GM12801 (cell line): ENCODE results near the gene INCA1.

Experiments
- CTCF ChIP-seq: IDR thresholded peaks from one replicate; pipeline ENCODE4 v1.5.1; 2011; ENCODE audit warnings: control low read depth; ENCODE audit not compliant: insufficient read length; ENCODE audit errors: extremely low read depth

INCA1 gene

GRCh38 chr17:5034063-5034462 is 36.7 kb upstream of the INCA1 start:
- TF ChIP-seq CTCF = no peak

- no peak for TF ChIP-seq CTCF
Measured at GRCh38 chr17:5033352-5034015, 36.2 kb upstream of the INCA1 start.

- no peak for TF ChIP-seq CTCF
Measured at GRCh38 chr17:5032865-5033264, 35.5 kb upstream of the INCA1 start.

DNA sequence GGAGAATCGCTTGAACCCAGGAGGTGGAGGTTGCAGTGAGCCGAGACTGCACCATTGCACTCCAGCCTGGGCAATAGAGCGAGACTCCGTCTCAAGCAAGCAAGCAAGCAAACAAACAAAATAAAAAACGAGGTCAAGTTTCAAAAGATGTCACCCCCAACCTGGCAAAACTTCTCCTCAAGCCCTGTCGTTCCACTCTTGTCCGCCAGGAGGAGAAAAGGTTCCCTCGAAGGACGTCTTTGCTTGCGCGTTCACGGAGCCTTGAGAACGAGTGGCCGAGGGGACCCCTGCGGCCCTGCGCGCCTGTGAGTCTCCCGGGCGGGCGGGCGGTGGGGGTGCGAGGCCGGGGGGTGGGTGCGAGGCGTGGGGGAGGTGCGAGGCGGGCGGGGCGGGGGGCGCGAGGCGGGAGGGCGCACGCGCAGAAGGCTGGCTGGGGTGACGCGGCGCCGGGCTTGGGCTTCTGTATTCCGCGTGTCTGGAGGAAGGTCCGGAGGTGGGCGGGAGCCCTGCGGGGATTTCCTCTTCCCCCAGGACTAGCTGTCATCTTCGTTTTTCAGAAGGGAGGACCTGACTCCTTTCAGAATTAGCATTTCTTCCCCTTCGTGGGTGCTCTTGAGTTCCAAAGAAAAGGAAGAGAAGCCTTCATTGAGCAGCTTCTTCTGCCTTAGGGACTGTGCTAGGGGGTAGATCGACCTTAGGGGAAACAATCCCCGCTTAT is 34.2 kb upstream of the INCA1 start:
- no peak for TF ChIP-seq CTCF

DNA sequence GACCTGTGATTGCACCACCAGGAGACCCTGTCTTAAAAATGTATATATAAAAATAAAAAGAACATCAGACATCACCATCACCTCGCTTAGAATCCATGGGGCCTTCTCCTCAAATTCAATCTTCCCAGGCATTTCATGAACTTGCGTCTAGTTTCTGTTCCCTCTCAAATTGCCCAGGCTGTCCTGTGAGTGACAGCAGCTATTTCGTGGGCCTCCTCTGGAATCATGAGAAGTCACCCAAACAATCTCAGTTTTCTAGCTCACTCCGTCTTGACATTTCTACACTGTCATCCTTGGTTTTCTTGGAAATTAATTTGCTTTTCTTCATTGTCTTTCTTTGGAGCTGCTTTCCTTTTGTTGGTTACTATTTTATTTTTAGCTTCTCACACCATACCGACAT is 30.6 kb upstream of the INCA1 start:
- TF ChIP-seq CTCF = no peak

DNA sequence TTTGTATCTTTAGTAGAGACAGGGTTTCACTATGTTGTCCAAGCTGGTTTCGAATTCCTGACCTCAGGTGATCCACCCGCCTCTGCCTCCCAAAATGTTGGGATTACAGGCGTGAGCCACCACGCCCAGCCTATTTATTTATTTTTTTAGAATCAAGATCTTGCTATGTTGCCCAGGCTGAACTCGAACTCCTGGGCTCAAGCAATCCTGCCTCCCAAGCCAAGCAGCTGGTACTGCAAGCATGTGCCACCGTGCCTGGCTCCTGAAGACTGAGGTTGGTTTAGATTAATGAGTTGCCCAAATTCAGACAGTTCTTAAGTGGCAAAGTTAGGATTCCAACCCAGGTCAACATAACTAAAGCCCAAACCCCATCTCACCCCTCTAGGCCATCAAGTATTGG is 30.0 kb upstream of the INCA1 start:
- TF ChIP-seq CTCF = no peak

DNA sequence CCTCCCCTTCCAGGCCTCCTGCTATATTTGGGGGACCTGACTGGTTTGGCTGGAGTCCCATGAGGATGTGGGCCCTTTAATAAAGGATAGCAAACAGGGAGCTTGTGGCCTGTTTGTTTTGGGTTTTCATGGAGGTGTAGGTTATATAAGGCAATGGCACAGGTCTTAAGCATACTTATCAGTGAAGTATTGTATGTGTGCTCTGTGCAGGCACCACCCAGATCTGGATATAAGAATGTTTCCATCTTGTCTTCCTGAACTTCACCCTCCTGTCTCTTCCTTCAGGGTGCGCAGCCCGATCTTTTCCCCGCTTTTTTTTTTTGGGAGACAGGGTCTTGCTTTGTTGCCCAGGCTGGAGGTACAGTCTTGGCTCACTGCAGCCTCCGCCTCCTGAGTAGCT is 27.3 kb upstream of the INCA1 start:
- TF ChIP-seq CTCF = no peak
